Measurements from ENCODE around the gene DMRT1. TPM values are rescaled to one million over a fixed set of nuclear protein-coding genes. Genes with fewer than 3 reads are reported as not detected.
A peak's percentile ranks its signal among the peaks of the same experiment; 100 is the strongest.

DMRT1 gene
- not detected in 2 replicates for total RNA-seq (2012; rRNA removed)

GRCh38 chr9:841371-842209 is at the start of gene DMRT1:
Gene DMRT1 (plus strand): TSS chr9:841697. CDS start chr9:841839, 142 bp downstream.
- Histone ChIP-seq H3K36me3 (ENCODE audit: insufficient read depth, low read length) (no peaks in the 10 kb centered on the region), H3K27me3 (ENCODE audit: control insufficient read depth, insufficient read depth, low read length) (peaks cover 51% of the 10 kb centered on the region), H3K4me2 (ENCODE audit: low read length) (no peak within 1 kb of the TSS), H3K4me1 (ENCODE audit: control insufficient read depth, insufficient read depth, low read length) (no peaks in the 10 kb centered on the region), H3K4me3 (ENCODE audit: low read length) (no peak within 1 kb of the TSS), H3K9me3 (replicated peaks; ENCODE audit: low read length) (no peaks in the 10 kb centered on the region), H3K9ac (ENCODE audit: low read depth, low read length) (no peak within 1 kb of the TSS)

- Histone ChIP-seq H3K9ac (ENCODE audit: low read depth, low read length) (no peak overlapping the region), H3K27me3 (ENCODE audit: control insufficient read depth, insufficient read depth, low read length) (no peaks in the 10 kb centered on the region), H3K36me3 (ENCODE audit: insufficient read depth, low read length) (no peaks in the 10 kb centered on the region), H3K9me3 (replicated peaks; ENCODE audit: low read length) (no peaks in the 10 kb centered on the region), H3K4me3 (ENCODE audit: low read length) (no peak overlapping the region), H3K4me2 (ENCODE audit: low read length) (no peak overlapping the region), H3K4me1 (ENCODE audit: control insufficient read depth, insufficient read depth, low read length) (no peaks in the 10 kb centered on the region)
Observed at GRCh38 chr9:792331-793260, 48.9 kb upstream of the DMRT1 start.

GRCh38 chr9:794386-794785 is 47.1 kb upstream of the DMRT1 start:
- no peaks in the 10 kb centered on the region for H3K36me3 ChIP-seq (ENCODE audit: insufficient read depth, low read length)
- no peaks in the 10 kb centered on the region for H3K4me1 ChIP-seq (ENCODE audit: control insufficient read depth, insufficient read depth, low read length)
- no peak overlapping the region for H3K4me3 ChIP-seq (ENCODE audit: low read length)
- no peaks in the 10 kb centered on the region for H3K27me3 ChIP-seq (ENCODE audit: control insufficient read depth, insufficient read depth, low read length)
- no peaks in the 10 kb centered on the region for H3K9me3 ChIP-seq (replicated peaks; ENCODE audit: low read length)
- H3K4me2 ChIP-seq (ENCODE audit: low read length) = no peak overlapping the region
- no peak overlapping the region for H3K9ac ChIP-seq (ENCODE audit: low read depth, low read length)

GRCh38 chr9:795869-796268 is 45.6 kb upstream of the DMRT1 start:
- Histone ChIP-seq H3K4me3 (ENCODE audit: low read length) (no peak overlapping the region), H3K36me3 (ENCODE audit: insufficient read depth, low read length) (no peaks in the 10 kb centered on the region), H3K4me2 (ENCODE audit: low read length) (no peak overlapping the region), H3K9me3 (replicated peaks; ENCODE audit: low read length) (no peaks in the 10 kb centered on the region), H3K9ac (ENCODE audit: low read depth, low read length) (no peak overlapping the region), H3K4me1 (ENCODE audit: control insufficient read depth, insufficient read depth, low read length) (no peaks in the 10 kb centered on the region), H3K27me3 (ENCODE audit: control insufficient read depth, insufficient read depth, low read length) (no peaks in the 10 kb centered on the region)

- Histone ChIP-seq H3K4me2 (ENCODE audit: low read length) (no peak overlapping the region), H3K9ac (ENCODE audit: low read depth, low read length) (no peak overlapping the region), H3K4me3 (ENCODE audit: low read length) (no peak overlapping the region), H3K9me3 (replicated peaks; ENCODE audit: low read length) (no peaks in the 10 kb centered on the region), H3K36me3 (ENCODE audit: insufficient read depth, low read length) (no peaks in the 10 kb centered on the region), H3K4me1 (ENCODE audit: control insufficient read depth, insufficient read depth, low read length) (peaks cover 13% of the 10 kb centered on the region), H3K27me3 (ENCODE audit: control insufficient read depth, insufficient read depth, low read length) (no peaks in the 10 kb centered on the region)
Observed at GRCh38 chr9:800591-801150, 40.8 kb upstream of the DMRT1 start.

- no peak overlapping the region for H3K9ac ChIP-seq (ENCODE audit: low read depth, low read length)
Observed at GRCh38 chr9:801399-802071, 40.0 kb upstream of the DMRT1 start.

GRCh38 chr9:804026-804425 is 37.5 kb upstream of the DMRT1 start:
- no peak overlapping the region for H3K4me3 ChIP-seq (ENCODE audit: low read length)
- no peak overlapping the region for H3K9ac ChIP-seq (ENCODE audit: low read depth, low read length)
- no peaks in the 10 kb centered on the region for H3K36me3 ChIP-seq (ENCODE audit: insufficient read depth, low read length)
- peaks cover 13% of the 10 kb centered on the region for H3K4me1 ChIP-seq (ENCODE audit: control insufficient read depth, insufficient read depth, low read length)
- no peaks in the 10 kb centered on the region for H3K9me3 ChIP-seq (replicated peaks; ENCODE audit: low read length)
- no peak overlapping the region for H3K4me2 ChIP-seq (ENCODE audit: low read length)
- H3K27me3 ChIP-seq (ENCODE audit: control insufficient read depth, insufficient read depth, low read length) = no peaks in the 10 kb centered on the region

More at GRCh38 chr9:801399-802071, 40.0 kb upstream of the DMRT1 start:
- no peak overlapping the region for H3K4me3 ChIP-seq (ENCODE audit: low read length)
- peak overlapping the region; percentile 13 for H3K4me2 ChIP-seq (ENCODE audit: low read length)
- no peaks in the 10 kb centered on the region for H3K36me3 ChIP-seq (ENCODE audit: insufficient read depth, low read length)
- H3K27me3 ChIP-seq (ENCODE audit: control insufficient read depth, insufficient read depth, low read length) = no peaks in the 10 kb centered on the region
- H3K9me3 ChIP-seq (replicated peaks; ENCODE audit: low read length) = no peaks in the 10 kb centered on the region
- peaks cover 13% of the 10 kb centered on the region for H3K4me1 ChIP-seq (ENCODE audit: control insufficient read depth, insufficient read depth, low read length)

GRCh38 chr9:805151-805550 is 36.3 kb upstream of the DMRT1 start:
- H3K9me3 ChIP-seq (replicated peaks; ENCODE audit: low read length) = no peaks in the 10 kb centered on the region
- no peaks in the 10 kb centered on the region for H3K27me3 ChIP-seq (ENCODE audit: control insufficient read depth, insufficient read depth, low read length)
- no peak overlapping the region for H3K4me3 ChIP-seq (ENCODE audit: low read length)
- peaks cover 13% of the 10 kb centered on the region for H3K4me1 ChIP-seq (ENCODE audit: control insufficient read depth, insufficient read depth, low read length)
- no peak overlapping the region for H3K9ac ChIP-seq (ENCODE audit: low read depth, low read length)
- no peak overlapping the region for H3K4me2 ChIP-seq (ENCODE audit: low read length)
- no peaks in the 10 kb centered on the region for H3K36me3 ChIP-seq (ENCODE audit: insufficient read depth, low read length)

- Histone ChIP-seq H3K9me3 (replicated peaks; ENCODE audit: low read length) (no peaks in the 10 kb centered on the region), H3K27me3 (ENCODE audit: control insufficient read depth, insufficient read depth, low read length) (no peaks in the 10 kb centered on the region), H3K4me2 (ENCODE audit: low read length) (no peak overlapping the region), H3K36me3 (ENCODE audit: insufficient read depth, low read length) (no peaks in the 10 kb centered on the region), H3K4me1 (ENCODE audit: control insufficient read depth, insufficient read depth, low read length) (peaks cover 10% of the 10 kb centered on the region), H3K9ac (ENCODE audit: low read depth, low read length) (no peak overlapping the region), H3K4me3 (ENCODE audit: low read length) (no peak overlapping the region)
Observed at GRCh38 chr9:806285-807156, 35.0 kb upstream of the DMRT1 start.

- Histone ChIP-seq H3K9me3 (replicated peaks; ENCODE audit: low read length) (no peaks in the 10 kb centered on the region), H3K4me3 (ENCODE audit: low read length) (no peak overlapping the region), H3K27me3 (ENCODE audit: control insufficient read depth, insufficient read depth, low read length) (no peaks in the 10 kb centered on the region), H3K9ac (ENCODE audit: low read depth, low read length) (no peak overlapping the region), H3K36me3 (ENCODE audit: insufficient read depth, low read length) (no peaks in the 10 kb centered on the region), H3K4me2 (ENCODE audit: low read length) (no peak overlapping the region), H3K4me1 (ENCODE audit: control insufficient read depth, insufficient read depth, low read length) (peaks cover 5% of the 10 kb centered on the region)
Observed at GRCh38 chr9:811106-811531, 30.4 kb upstream of the DMRT1 start.
